HepG2 (cell line): ENCODE results near the gene PRDM12. TPM values are rescaled to one million over a fixed set of nuclear protein-coding genes. Genes with fewer than 3 reads are reported as not detected.
A peak's percentile ranks its signal among the peaks of the same experiment; 100 is the strongest.

ENCODE experiments used
- ATF5 ChIP-seq: sonication (generic); formaldehyde crosslinking; IDR thresholded peaks from 2 replicates; pipeline ENCODE4 v1.4.0; 2020; ENCODE audit warnings: mild to moderate bottlenecking, low read depth, missing genetic modification reagents
- CEBPZ ChIP-seq: IDR thresholded peaks from 2 replicates; pipeline ENCODE4 v1.6.1; 2012; ENCODE audit warnings: low read length, improper control_type of control experiment
- CSRNP1 ChIP-seq: sonication (generic); formaldehyde crosslinking; IDR thresholded peaks from 2 replicates; pipeline ENCODE4 v1.8.1; 2023; ENCODE audit warnings: mild to moderate bottlenecking, missing genetic modification reagents
- POGZ ChIP-seq: sonication (generic); formaldehyde crosslinking; IDR thresholded peaks from 2 replicates; pipeline ENCODE4 v1.4.0; 2020; ENCODE audit warnings: mild to moderate bottlenecking, missing genetic modification reagents
- RARA ChIP-seq: IDR thresholded peaks from 2 replicates; pipeline ENCODE4 v1.6.1; 2016; ENCODE audit warnings: missing genetic modification reagents, missing compliant biosample characterization
- SNAI1 ChIP-seq: sonication (generic); formaldehyde crosslinking; IDR thresholded peaks from 2 replicates; pipeline ENCODE4 v1.5.0; 2020; ENCODE audit warnings: mild to moderate bottlenecking, missing genetic modification reagents, borderline replicate concordance
- TOE1 ChIP-seq: sonication (generic); formaldehyde crosslinking; IDR thresholded peaks from 2 replicates; pipeline ENCODE4 v1.4.0; 2020; ENCODE audit warnings: mild to moderate bottlenecking, missing genetic modification reagents
- TRIM24 ChIP-seq: sonication (generic); formaldehyde crosslinking; IDR thresholded peaks from 2 replicates; pipeline ENCODE4 v1.8.0; 2022; ENCODE audit warnings: mild to moderate bottlenecking, missing genetic modification reagents
- ZBTB4 ChIP-seq: sonication (generic); formaldehyde crosslinking; IDR thresholded peaks from 2 replicates; pipeline ENCODE4 v1.4.0; 2020; ENCODE audit warnings: missing genetic modification reagents, mild to moderate bottlenecking, borderline replicate concordance
- ZNF10 ChIP-seq: sonication (generic); formaldehyde crosslinking; IDR thresholded peaks from 2 replicates; pipeline ENCODE4 v1.4.0; 2020; ENCODE audit warnings: mild to moderate bottlenecking, low read depth, missing genetic modification reagents, borderline replicate concordance
- ZNF124 ChIP-seq: sonication (generic); formaldehyde crosslinking; IDR thresholded peaks from 2 replicates; pipeline ENCODE4 v1.4.0; 2020; ENCODE audit warnings: missing genetic modification reagents
- ZNF484 ChIP-seq: sonication (generic); formaldehyde crosslinking; IDR thresholded peaks from 2 replicates; pipeline ENCODE4 v1.5.1; 2020; ENCODE audit warnings: mild to moderate bottlenecking, low read depth, missing genetic modification reagents, borderline replicate concordance
- ZSCAN5A ChIP-seq: sonication (generic); formaldehyde crosslinking; IDR thresholded peaks from 2 replicates; pipeline ENCODE4 v1.8.0; 2022; ENCODE audit warnings: mild to moderate bottlenecking, missing genetic modification reagents, borderline replicate concordance
- polyA plus RNA-seq, 8 experiments: library from polyadenylated mRNA; depleted of rRNA in 3 of 8; stranded (reverse) in 7 of 8; unstranded in 1 of 8; fragments of >200 nt; fragmentation: Illumina TruSeq in 4 of 8; extraction: Trizol in 4 of 8; gene quantifications; 2 replicates each; pipeline versions ENCODE4 v1.2.1 to v1.2.3, GENCODE V29; 2011 to 2016; ENCODE audit warnings: low read depth in 4 of 8, missing spikeins in 1 of 8, mixed read lengths in 1 of 8; ENCODE audit not compliant: insufficient read depth in 1 of 8
- total RNA-seq, 5 experiments: library from RNA; depleted of rRNA; stranded (reverse); fragments of >200 nt; fragmentation: Illumina TruSeq; extraction: Trizol; gene quantifications; 2 replicates each; pipeline ENCODE4 v1.2.3, GENCODE V29; 2016; ENCODE audit warnings: low read depth in 1 of 5

PRDM12 gene
- total and polyA plus RNA-seq, 2 of the 13 experiments (the other 11 are each of a cell fraction or from before 2014, with no cell fraction given): 0.04 to 0.07 TPM

- TF ChIP-seq CEBPZ (no peak), POGZ (CRISPR knock-in tag) (0 out of 2 replicates have a peak, but pooled peaks have one; percentile 34), ZNF10 (CRISPR knock-in tag) (no peak), SNAI1 (CRISPR knock-in tag) (0 out of 2 replicates have a peak, but pooled peaks have one; percentile 50), TOE1 (peak; percentile 64; the same call in 1 of the 2 replicates), ZSCAN5A (peak; percentile 97), TRIM24 (CRISPR knock-in tag) (no peak), RARA (CRISPR knock-in tag) (0 out of 2 replicates have a peak, but pooled peaks have one; percentile 39), ZNF124 (CRISPR knock-in tag) (0 out of 2 replicates have a peak, but pooled peaks have one; percentile 55), CSRNP1 (CRISPR knock-in tag) (peak; percentile 89), ZBTB4 (CRISPR knock-in tag) (no peak), ATF5 (peak; percentile 31; the same call in 1 of the 2 replicates), ZNF484 (0 out of 2 replicates have a peak, but pooled peaks have one; percentile 69)
Observed at GRCh38 chr9:130680836-130681768, 16.7 kb downstream of the PRDM12 start (continued).
